CD4-positive, alpha-beta memory T cell (primary cell): Measurements from ENCODE around the gene SH3PXD2B. TPM values are rescaled to one million over a fixed set of nuclear protein-coding genes. Genes with fewer than 3 reads are reported as not detected.

ENCODE experiments used
- CTCF ChIA-PET: fragments of 350-600 bp; sonication (Branson Sonifier 250); formaldehyde crosslinking; loops from one replicate; lab custom pipeline; 2021; ENCODE audit warnings: inconsistent platforms; ENCODE audit not compliant: partially characterized antibody; lab: Charles Lee
- POLR2A ChIA-PET: fragments of 350-600 bp; sonication (Branson Sonifier 250); formaldehyde crosslinking; loops from one replicate; lab custom pipeline; 2021; ENCODE audit not compliant: partially characterized antibody; lab: Charles Lee
- DNase-seq, 5 donors: peaks; one replicate each; pipeline versions ENCODE4 v3.0.0 to v3.0.0-alpha.2; 2020 to 2022; ENCODE audit warnings: mixed read lengths in 1 of 5
- H3K27ac ChIP-seq: one replicate; pipeline ENCODE4 v1.7.0; 2013; ENCODE audit warnings: low read depth, low read length
- H3K27me3 ChIP-seq: 2 replicates; pipeline ENCODE4 v1.7.0; 2013; ENCODE audit warnings: mild to moderate bottlenecking, low read length, moderate library complexity; ENCODE audit not compliant: insufficient read depth
- H3K36me3 ChIP-seq: 2 replicates; pipeline ENCODE4 v1.7.0; 2013; ENCODE audit warnings: mild to moderate bottlenecking, low read length, moderate library complexity; ENCODE audit not compliant: insufficient read depth
- H3K4me1 ChIP-seq: 2 replicates; pipeline ENCODE4 v1.7.0; 2013; ENCODE audit warnings: mild to moderate bottlenecking, low read length, moderate library complexity; ENCODE audit not compliant: insufficient read depth
- H3K4me3 ChIP-seq, 2 donors: one replicate each; pipeline ENCODE4 v1.7.0; 2013; ENCODE audit warnings: low read length in 2 of 2, mild to moderate bottlenecking in 1 of 2
- H3K9me3 ChIP-seq, 2 donors: one replicate each; pipeline ENCODE4 v1.7.0; 2013; ENCODE audit warnings: low read length in 2 of 2, control low read depth in 1 of 2; ENCODE audit not compliant: control insufficient read depth in 1 of 2
- H3K27ac Mint-ChIP-seq, 7 donors: one replicate each; pipeline ENCODE4 v1.8.0; 2020 to 2021; ENCODE audit warnings: mixed read lengths in 7 of 7, mild to moderate bottlenecking in 6 of 7, inconsistent platforms in 3 of 7, moderate library complexity in 3 of 7
- H3K27me3 Mint-ChIP-seq, 2 donors: one replicate each; pipeline ENCODE4 v1.8.0; 2020 to 2021; ENCODE audit warnings: mixed read lengths in 2 of 2
- H3K36me3 Mint-ChIP-seq, 2 donors: one replicate each; pipeline ENCODE4 v1.8.0; 2020 to 2021; ENCODE audit warnings: mixed read lengths in 2 of 2, inconsistent platforms in 1 of 2, mild to moderate bottlenecking in 1 of 2
- H3K4me1 Mint-ChIP-seq, 4 donors: one replicate each; pipeline ENCODE4 v1.8.0; 2020 to 2021; ENCODE audit warnings: mixed read lengths in 4 of 4, mild to moderate bottlenecking in 1 of 4
- H3K4me3 Mint-ChIP-seq, 8 donors: one replicate each; pipeline ENCODE4 v1.8.0; 2020 to 2021; ENCODE audit warnings: mixed read lengths in 8 of 8, mild to moderate bottlenecking in 7 of 8, moderate library complexity in 6 of 8, inconsistent platforms in 3 of 8
- H3K9me3 Mint-ChIP-seq, 8 donors: one replicate each; pipeline ENCODE4 v1.8.0; 2020 to 2021; ENCODE audit warnings: mixed read lengths in 8 of 8, mild to moderate bottlenecking in 5 of 8, inconsistent platforms in 3 of 8, moderate library complexity in 1 of 8
- intact Hi-C: fragments of 100-400 bp; cut with micrococcal nuclease; formaldehyde crosslinking; loops from one replicate; pipeline ENCODE4 v1.15.1; 2023
- polyA plus RNA-seq, 2 donors: library from polyadenylated mRNA; unstranded; fragments of 300-500 nt; fragmentation: Illumina TruSeq; gene quantifications; one replicate each; pipeline ENCODE4 v1.2.3, GENCODE V29; 2021
- total RNA-seq, 2 experiments: library from RNA; stranded (reverse); gene quantifications; one replicate each; pipeline ENCODE4 v1.2.3, GENCODE V29; 2021

Gene SH3PXD2B
- total and polyA plus RNA-seq, 4 experiments from 2014 or later = 0.19 to 0.38 TPM; not detected in 2

- Mint-ChIP-seq H3K4me1 (no peaks in the 10 kb centered on the region), H3K27me3 (peaks cover 1 to 2% of the 10 kb centered on the region in 2 donors), H3K36me3 (no peaks in the 10 kb centered on the region), H3K9me3 (no peaks in the 10 kb centered on the region), H3K4me3 (no peak overlapping the region), H3K27ac (no peak overlapping the region)
- H3K27ac ChIP-seq = no peak overlapping the region
- H3K36me3 ChIP-seq = no peaks in the 10 kb centered on the region
- no peaks in the 10 kb centered on the region for H3K4me1 ChIP-seq
- H3K4me3 ChIP-seq = no peak overlapping the region
- ChIA-PET POLR2A (no interaction called here), CTCF (interaction anchor here (0.5 to 2.1 kb wide), 2 partner anchors 15 to 89 kb away, joined by 3 to 5 read pairs; no protein-coding TSS in a partner anchor)
- intact Hi-C loops = no loop called here
- DNase-seq = no peak
- no peaks in the 10 kb centered on the region for H3K9me3 ChIP-seq
- H3K27me3 ChIP-seq = no peaks in the 10 kb centered on the region
These were observed 18.8 kb downstream of the SH3PXD2B start for GRCh38 chr5:172435362-172436077.

DNA sequence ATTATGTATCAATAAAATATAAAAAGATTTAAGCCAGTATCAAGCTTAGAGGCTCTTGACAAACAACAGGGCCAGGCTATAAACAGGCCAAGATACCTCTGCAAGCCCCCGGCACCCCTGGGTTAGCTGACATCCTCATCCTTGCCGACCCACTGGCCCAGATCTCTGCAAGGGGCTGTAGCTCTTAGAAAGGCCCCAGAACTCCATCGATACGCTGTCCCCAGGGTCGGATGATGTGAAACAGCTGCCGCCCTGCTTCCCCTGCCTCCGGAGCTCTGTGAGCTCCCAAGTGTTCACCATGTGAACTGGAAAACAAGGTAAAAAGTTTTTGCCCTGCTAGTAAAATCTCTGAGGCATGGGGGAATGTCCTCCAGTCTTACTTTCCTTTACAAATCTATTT, 20.1 kb downstream of the SH3PXD2B start:
- H3K4me3 ChIP-seq = no peak overlapping the region
- no peak overlapping the region for H3K27ac Mint-ChIP-seq
- H3K36me3 Mint-ChIP-seq = no peaks in the 10 kb centered on the region
- no peaks in the 10 kb centered on the region for H3K4me1 Mint-ChIP-seq
- intact Hi-C loops = no loop called here
- DNase-seq = no peak
- H3K4me1 ChIP-seq = no peaks in the 10 kb centered on the region
- no peak overlapping the region for H3K4me3 Mint-ChIP-seq
- no peak overlapping the region for H3K27ac ChIP-seq
- H3K9me3 ChIP-seq = no peaks in the 10 kb centered on the region
- no peaks in the 10 kb centered on the region for H3K27me3 ChIP-seq
- H3K36me3 ChIP-seq = no peaks in the 10 kb centered on the region
- ChIA-PET POLR2A (no interaction called here), CTCF (interaction anchor here (0.7 kb wide), 1 partner anchor 860 kb away, joined by 3 read pairs; no protein-coding TSS in a partner anchor)
- H3K27me3 Mint-ChIP-seq = peaks cover 1 to 2% of the 10 kb centered on the region in 2 donors
- no peaks in the 10 kb centered on the region for H3K9me3 Mint-ChIP-seq

DNA sequence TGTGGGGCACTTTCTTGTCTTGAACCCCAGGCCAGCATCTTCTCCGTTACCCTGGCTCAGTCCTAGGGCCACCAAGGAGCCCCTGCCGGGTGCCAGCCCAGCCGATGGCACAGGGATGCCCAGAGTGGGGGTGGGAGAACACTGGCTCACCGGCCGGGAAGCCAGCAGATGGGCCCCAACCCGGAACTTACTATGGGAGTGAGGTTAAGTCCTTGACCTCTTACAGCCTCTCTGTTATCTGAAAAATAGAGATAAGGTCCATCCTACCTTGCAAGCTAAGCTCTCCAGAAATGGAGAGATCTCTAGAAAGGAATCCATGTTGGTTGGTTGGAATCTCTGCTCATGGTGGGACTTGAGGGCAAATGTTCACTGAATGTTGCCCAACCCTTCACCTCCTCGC, 20.8 kb downstream of the SH3PXD2B start:
- no peaks in the 10 kb centered on the region for H3K36me3 ChIP-seq
- POLR2A ChIA-PET = no interaction called here
- no peaks in the 10 kb centered on the region for H3K4me1 Mint-ChIP-seq

GRCh38 chr5:172433071-172433470, 21.3 kb downstream of the SH3PXD2B start:
- ChIA-PET CTCF (interaction anchor here (1.0 kb wide), 1 partner anchor 30 kb away, joined by 4 read pairs; no protein-coding TSS in a partner anchor), POLR2A (no interaction called here)
- Mint-ChIP-seq H3K27ac (no peak overlapping the region), H3K4me1 (peaks cover 0 to 1% (median 0%) of the 10 kb centered on the region in 4 donors), H3K36me3 (no peaks in the 10 kb centered on the region), H3K27me3 (peaks cover 1 to 4% of the 10 kb centered on the region in 2 donors), H3K9me3 (no peaks in the 10 kb centered on the region), H3K4me3 (no peak overlapping the region)
- Histone ChIP-seq H3K36me3 (no peaks in the 10 kb centered on the region), H3K4me3 (no peak overlapping the region), H3K27ac (no peak overlapping the region), H3K4me1 (no peaks in the 10 kb centered on the region), H3K9me3 (no peaks in the 10 kb centered on the region), H3K27me3 (no peaks in the 10 kb centered on the region)
- intact Hi-C loops = no loop called here
- no peak for DNase-seq

More for the DNA sequence above, 20.8 kb downstream of the SH3PXD2B start:
- intact Hi-C loops = no loop called here
- Histone ChIP-seq H3K27me3 (no peaks in the 10 kb centered on the region), H3K4me3 (no peak overlapping the region), H3K9me3 (no peaks in the 10 kb centered on the region), H3K4me1 (no peaks in the 10 kb centered on the region), H3K27ac (no peak overlapping the region)
- Mint-ChIP-seq H3K27ac (no peak overlapping the region), H3K4me3 (no peak overlapping the region), H3K27me3 (peaks cover 1 to 4% of the 10 kb centered on the region in 2 donors), H3K9me3 (no peaks in the 10 kb centered on the region), H3K36me3 (no peaks in the 10 kb centered on the region)
- CTCF ChIA-PET = interaction anchor here (1.0 kb wide), 1 partner anchor 30 kb away, joined by 4 read pairs; no protein-coding TSS in a partner anchor
- DNase-seq = no peak

DNA sequence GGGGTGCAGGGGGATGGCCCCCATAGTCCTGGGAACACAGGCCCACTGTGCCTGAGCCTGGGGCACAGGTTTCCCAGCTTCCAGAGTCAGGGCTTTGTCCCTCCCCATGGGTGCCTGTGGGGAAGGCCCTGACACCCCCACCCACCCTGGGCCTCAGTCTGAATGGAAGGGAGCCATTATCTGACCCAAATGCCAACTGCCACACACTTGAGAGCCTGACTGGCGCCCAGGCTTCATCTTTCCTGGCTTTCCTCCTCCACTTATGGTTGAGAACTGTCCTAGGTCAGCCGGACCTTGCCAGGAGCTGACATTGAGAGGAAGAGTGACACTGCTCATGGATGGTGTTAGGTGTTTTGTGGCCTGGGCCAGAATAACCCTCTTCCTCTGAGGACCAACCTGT, 24.0 kb downstream of the SH3PXD2B start:
- H3K9me3 Mint-ChIP-seq = no peaks in the 10 kb centered on the region
- Histone ChIP-seq H3K27ac (no peak overlapping the region), H3K36me3 (no peaks in the 10 kb centered on the region), H3K9me3 (no peaks in the 10 kb centered on the region), H3K27me3 (no peaks in the 10 kb centered on the region), H3K4me1 (no peaks in the 10 kb centered on the region), H3K4me3 (no peak overlapping the region)
- H3K27ac Mint-ChIP-seq = peak overlapping the region in 1 of 7 donors; percentile 32
- H3K4me3 Mint-ChIP-seq = no peak overlapping the region
- H3K27me3 Mint-ChIP-seq = peaks cover 3% of the 10 kb centered on the region in 2 donors
- H3K4me1 Mint-ChIP-seq = peaks cover 0 to 2% (median 0%) of the 10 kb centered on the region in 4 donors
- ChIA-PET CTCF (no interaction called here), POLR2A (no interaction called here)
- intact Hi-C loops = no loop called here
- DNase-seq = no peak
- H3K36me3 Mint-ChIP-seq = no peaks in the 10 kb centered on the region

DNA sequence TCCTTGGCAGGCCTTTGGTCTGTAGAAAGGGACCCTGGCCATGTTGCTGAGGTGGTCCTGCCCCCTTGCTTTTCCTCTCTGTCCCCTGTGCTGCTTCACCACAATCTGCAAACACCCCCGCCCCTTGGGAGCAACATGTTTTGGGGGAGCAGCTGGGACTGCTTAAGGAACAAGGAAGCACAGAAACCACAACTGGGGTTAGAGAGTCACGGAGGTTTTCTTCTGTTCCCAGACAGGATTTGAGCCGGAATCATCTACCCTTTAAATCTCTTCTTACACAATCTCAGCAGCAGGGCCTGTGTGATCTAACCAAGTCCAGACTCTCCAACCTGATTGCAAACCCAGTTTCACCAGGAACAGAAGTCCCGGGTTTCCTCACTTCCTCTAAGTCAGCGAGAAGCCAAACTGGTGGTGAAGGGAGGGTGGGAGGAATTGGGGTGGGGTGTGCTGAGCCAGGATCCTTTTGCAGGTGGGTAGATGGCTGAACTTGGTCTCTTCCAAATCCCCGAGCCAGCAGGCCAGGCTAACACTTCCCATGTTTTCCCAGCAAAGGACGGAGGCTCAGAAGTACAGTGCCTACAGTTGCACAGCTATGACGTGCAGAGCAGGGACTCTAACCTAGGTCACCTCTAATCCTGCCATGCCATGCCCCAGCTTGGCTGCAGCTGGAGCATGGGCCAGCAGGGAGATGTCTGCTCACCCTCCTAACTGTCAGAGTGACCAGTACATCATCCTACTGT, 25.0 kb downstream of the SH3PXD2B start:
- Histone ChIP-seq H3K4me1 (no peaks in the 10 kb centered on the region), H3K36me3 (no peaks in the 10 kb centered on the region), H3K27ac (no peak overlapping the region), H3K9me3 (no peaks in the 10 kb centered on the region), H3K4me3 (no peak overlapping the region), H3K27me3 (no peaks in the 10 kb centered on the region)
- no peaks in the 10 kb centered on the region for H3K36me3 Mint-ChIP-seq
- H3K27me3 Mint-ChIP-seq = peaks cover 5 to 8% of the 10 kb centered on the region in 2 donors
- H3K9me3 Mint-ChIP-seq = no peaks in the 10 kb centered on the region
- intact Hi-C loops = no loop called here
- DNase-seq = no peak
- CTCF ChIA-PET = no interaction called here
- H3K4me1 Mint-ChIP-seq = peaks cover 0 to 2% (median 0%) of the 10 kb centered on the region in 4 donors
- H3K27ac Mint-ChIP-seq = peak overlapping the region in 1 of 7 donors; percentile 3
- H3K4me3 Mint-ChIP-seq = no peak overlapping the region
- POLR2A ChIA-PET = no interaction called here
